CD4-positive, alpha-beta T cell treated with Interleukin-6 at 100 ng/mL for 8 hours (primary cell): Measurements from ENCODE around the gene ZNF487.
"Not testable (repeated sequence)": the region's sequence is repeated elsewhere in the genome, so short reads cannot be mapped to it uniquely, and the experiment has no call there.

Experiments
- DNase-seq: peaks from one replicate; pipeline ENCODE4 v3.0.0-alpha.2; 2020; ENCODE audit warnings: mixed read lengths, low spot score

The ZNF487 gene

GRCh38 chr10:43404704-43405084 lies 32.2 kb upstream of the ZNF487 start:
- DNase-seq = no peak

- DNase-seq = peak; percentile 35
Observed at GRCh38 chr10:43407148-43407575, 29.7 kb upstream of the ZNF487 start.

- peak; percentile 82 for DNase-seq
Observed at GRCh38 chr10:43407576-43408330, 29.2 kb upstream of the ZNF487 start.

- no peak for DNase-seq
Observed at GRCh38 chr10:43408331-43408709, 28.6 kb upstream of the ZNF487 start.

- DNase-seq = peak; percentile 93
Observed at GRCh38 chr10:43408710-43409384, 28.1 kb upstream of the ZNF487 start, which contains the start of gene HNRNPF. Gene HNRNPF (minus strand): TSS chr10:43409186. CDS start chr10:43387884, 21,302 bp downstream.

GRCh38 chr10:43409385-43410109 lies 27.4 kb upstream of the ZNF487 start:
- DNase-seq = peak; percentile 61

GRCh38 chr10:43410345-43410744 lies 26.6 kb upstream of the ZNF487 start:
- DNase-seq = no peak

- DNase-seq = no peak
Observed at GRCh38 chr10:43411536-43411935, 25.4 kb upstream of the ZNF487 start.

- DNase-seq = no peak
Observed at GRCh38 chr10:43415544-43415943, 21.4 kb upstream of the ZNF487 start.

GRCh38 chr10:43417950-43418768 lies 18.8 kb upstream of the ZNF487 start:
- peak; percentile 50 for DNase-seq

GRCh38 chr10:43419997-43420368 lies 16.9 kb upstream of the ZNF487 start:
- no peak for DNase-seq

GRCh38 chr10:43420369-43421200 lies 16.3 kb upstream of the ZNF487 start:
- peak; percentile 75 for DNase-seq

GRCh38 chr10:43421201-43421507 lies 15.8 kb upstream of the ZNF487 start:
- no peak for DNase-seq

GRCh38 chr10:43421519-43421918 lies 15.4 kb upstream of the ZNF487 start:
- DNase-seq = no peak

- not testable (repeated sequence) for DNase-seq
Observed at GRCh38 chr10:43421944-43422343, 15.0 kb upstream of the ZNF487 start.

GRCh38 chr10:43424416-43424815 lies 12.5 kb upstream of the ZNF487 start:
- DNase-seq = no peak

GRCh38 chr10:43426476-43426875 lies 10.4 kb upstream of the ZNF487 start:
- not testable (repeated sequence) for DNase-seq

- DNase-seq = peak; percentile 30
Observed at GRCh38 chr10:43427166-43427825, 9.6 kb upstream of the ZNF487 start.

- DNase-seq = no peak
Observed at GRCh38 chr10:43430926-43431663, 5.8 kb upstream of the ZNF487 start.
